NCI-H2227 (cell line): ENCODE measurements around the gene MAST2.
"Not testable (repeated sequence)": the region's sequence is repeated elsewhere in the genome, so short reads cannot be mapped to it uniquely, and the experiment has no call there.

Experiments
- DNase-seq: peaks from one replicate; lab custom pipeline; 2025; ENCODE audit not compliant: unreplicated experiment; lab: John Stamatoyannopoulos, UW

The MAST2 gene

GRCh38 chr1:45857101-45857700 is 53.8 kb downstream of the MAST2 start:
- DNase-seq, result no peak

GRCh38 chr1:45857755-45858492 is 54.5 kb downstream of the MAST2 start:
- not testable (repeated sequence) for DNase-seq

GRCh38 chr1:45859221-45859620 is 55.8 kb downstream of the MAST2 start:
- DNase-seq, result no peak

GRCh38 chr1:45862008-45862407 is 58.6 kb downstream of the MAST2 start:
- no peak for DNase-seq

- DNase-seq, result no peak
These were observed 59.8 kb downstream of the MAST2 start for GRCh38 chr1:45863218-45863617.

GRCh38 chr1:45864167-45865106 is 61.0 kb downstream of the MAST2 start:
- DNase-seq, result peak; percentile 13

GRCh38 chr1:45867697-45868348 is 64.4 kb downstream of the MAST2 start:
- no peak for DNase-seq

- DNase-seq, result no peak
These were observed 65.4 kb downstream of the MAST2 start for GRCh38 chr1:45868861-45869260.

- no peak for DNase-seq
These were observed 67.1 kb downstream of the MAST2 start for GRCh38 chr1:45870500-45870899.

GRCh38 chr1:45872173-45872801 is 68.9 kb downstream of the MAST2 start:
- not testable (repeated sequence) for DNase-seq

GRCh38 chr1:45876000-45876617 is 72.7 kb downstream of the MAST2 start:
- peak; percentile 69 for DNase-seq

- no peak for DNase-seq
These were observed 73.9 kb downstream of the MAST2 start for GRCh38 chr1:45877264-45877663.

- DNase-seq, result no peak
These were observed 76.6 kb downstream of the MAST2 start for GRCh38 chr1:45879885-45880598.

GRCh38 chr1:45880930-45881329 is 77.5 kb downstream of the MAST2 start:
- no peak for DNase-seq

- DNase-seq, result no peak
These were observed 80.2 kb downstream of the MAST2 start for GRCh38 chr1:45883658-45884057.

- DNase-seq, result no peak
These were observed 81.3 kb downstream of the MAST2 start for GRCh38 chr1:45884700-45885099.

- DNase-seq, result no peak
These were observed 82.8 kb downstream of the MAST2 start for GRCh38 chr1:45886229-45886628.

GRCh38 chr1:45887156-45887842 is 83.9 kb downstream of the MAST2 start:
- DNase-seq, result no peak

GRCh38 chr1:45890078-45890477 is 86.7 kb downstream of the MAST2 start:
- DNase-seq, result no peak
